ENCODE measurements around the gene FAM168A. TPM values are rescaled to one million over a fixed set of nuclear protein-coding genes. Genes with fewer than 3 reads are reported as not detected.

The FAM168A gene
- total and polyA plus RNA-seq, 2 of the 8 experiments (the other 6 are each of a cell fraction or from before 2014, with no cell fraction given): 17.1 to 21.6 TPM

DNA sequence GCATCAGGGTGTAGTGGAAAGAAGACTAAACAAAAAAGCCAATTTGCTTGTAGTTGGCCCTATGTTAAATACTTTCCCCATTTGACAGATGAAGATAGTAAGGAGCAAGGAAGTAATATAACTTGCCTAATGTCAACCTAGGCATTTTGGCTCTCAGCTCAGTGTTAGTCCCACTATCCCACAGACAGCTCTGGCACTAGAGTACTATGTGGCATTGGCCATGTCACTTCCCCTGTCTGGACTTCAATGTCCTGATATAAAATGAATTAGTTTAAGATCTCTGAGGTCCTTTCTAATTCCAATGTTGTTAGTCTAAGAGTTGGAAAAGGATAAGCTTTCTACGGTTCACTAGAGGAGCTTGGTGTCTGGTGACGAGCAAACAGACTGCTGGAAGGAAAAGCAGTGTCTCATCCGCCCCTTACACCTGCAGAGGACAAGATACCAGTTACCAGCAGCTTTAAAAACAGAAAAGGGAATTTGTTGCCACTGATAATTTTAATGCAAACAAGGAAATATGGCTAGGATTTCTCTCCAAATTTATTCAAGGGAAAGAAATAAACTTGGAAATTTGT lies 129.2 kb downstream of the FAM168A start:
- Histone ChIP-seq H4K8ac (ENCODE audit: extremely low read depth, insufficient read depth, low read length) (no peak overlapping the region), H3K18ac (ENCODE audit: extremely low read depth, low read length) (no peak overlapping the region), H3K56ac (replicated peaks; ENCODE audit: insufficient read length, low read depth, low read length) (no peak overlapping the region), H4K91ac (replicated peaks; ENCODE audit: insufficient read length, low read length) (no peak overlapping the region), H3K79me2 (ENCODE audit: control insufficient read depth in 1 of 2, insufficient read depth in 2 of 2, low read length in 2 of 2) (peaks cover 0 to 2% of the 10 kb centered on the region in 2 experiments; a peak in 1 of 4 replicates), H2BK120ac (replicated peaks; ENCODE audit: low read depth, low read length) (no peak overlapping the region), H3K4me3 (ENCODE audit: extremely low read depth in 1 of 4, insufficient read depth in 2 of 4, low read depth in 3 of 4, low read length in 4 of 4) (no peak overlapping the region), H3K23me2 (ENCODE audit: low read depth, low read length) (no peaks in the 10 kb centered on the region), H3K27ac (ENCODE audit: low read depth, low read length) (no peak overlapping the region), H3K9me3 (ENCODE audit: insufficient read depth in 2 of 2, low read depth in 1 of 2, low read length in 1 of 2) (no peaks in the 10 kb centered on the region), H3K14ac (ENCODE audit: insufficient read length) (no peak overlapping the region), H3K4ac (replicated peaks; ENCODE audit: insufficient read length, low read depth, low read length) (no peak overlapping the region), H2AK5ac (ENCODE audit: low read depth, low read length) (no peak overlapping the region), H3K4me1 (replicated peaks in 1 of 4; ENCODE audit: control insufficient read depth in 3 of 4, insufficient read depth in 4 of 4, low read length in 3 of 4) (no peaks in the 10 kb centered on the region), H4K5ac (ENCODE audit: insufficient read length, low read depth, low read length) (no peak overlapping the region), H2BK5ac (ENCODE audit: low read depth, low read length) (no peak overlapping the region), H3K36me3 (ENCODE audit: control insufficient read depth in 2 of 4, insufficient read depth in 4 of 4, low read length in 3 of 4) (peaks cover 0 to 2% (median 0%) of the 10 kb centered on the region in 4 experiments; a peak in 1 of 8 replicates), H2BK20ac (ENCODE audit: low read length) (no peak overlapping the region), H3K79me1 (ENCODE audit: low read depth, low read length) (no peaks in the 10 kb centered on the region; the same call in 1 of the 2 replicates), H3K9ac (replicated peaks in 1 of 4; ENCODE audit: extremely low read depth in 1 of 4, low read depth in 3 of 4, low read length in 3 of 4) (no peak overlapping the region), H2BK12ac (ENCODE audit: low read depth, low read length) (no peak overlapping the region), H2AFZ (ENCODE audit: low read length) (no peak overlapping the region), H3K4me2 (ENCODE audit: insufficient read depth in 1 of 2, low read depth in 2 of 2, low read length in 2 of 2) (no peak overlapping the region), H2BK15ac (ENCODE audit: low read length) (no peak overlapping the region), H4K20me1 (replicated peaks in 1 of 2; ENCODE audit: control insufficient read depth in 1 of 2, insufficient read depth in 2 of 2, low read length in 2 of 2) (peaks cover 0 to 2% of the 10 kb centered on the region in 2 experiments), H3K27me3 (replicated peaks in 1 of 4; ENCODE audit: control insufficient read depth in 3 of 4, extremely low read depth in 1 of 4, insufficient read depth in 3 of 4, low read length in 3 of 4) (no peaks in the 10 kb centered on the region), H3K23ac (ENCODE audit: insufficient read length) (no peak overlapping the region)
- DNase-seq (ENCODE audit: low read depth in 1 of 2, low spot score in 2 of 2): no peak
- no peak for FAIRE-seq
- ChIA-PET POLR2A (ENCODE audit: partially characterized antibody) (interaction anchor here (1.0 to 1.4 kb wide), 2 partner anchors 10 to 15 kb away, joined by 3 to 4 read pairs; no protein-coding TSS in a partner anchor), CTCF (ENCODE audit: partially characterized antibody) (interaction anchor here (0.8 to 6.3 kb wide), 7 partner anchors 11 to 192 kb away, joined by 3 to 41 read pairs (median 4); no protein-coding TSS in a partner anchor)
- WGBS, 2 experiments (ENCODE audit: extremely low coverage in 1 of 2, insufficient coverage in 1 of 2, insufficient read length in 1 of 2, insufficient replicate concordance in 2 of 2, low coverage in 1 of 2, low lambda C conversion rate in 2 of 2, missing lambda C conversion rate in 1 of 2): 92% methylated on average over 3 of the region's 3 CpGs; no CpG with 5 or more reads in 1 of the 2 experiments
- TF ChIP-seq, protein P1, sequence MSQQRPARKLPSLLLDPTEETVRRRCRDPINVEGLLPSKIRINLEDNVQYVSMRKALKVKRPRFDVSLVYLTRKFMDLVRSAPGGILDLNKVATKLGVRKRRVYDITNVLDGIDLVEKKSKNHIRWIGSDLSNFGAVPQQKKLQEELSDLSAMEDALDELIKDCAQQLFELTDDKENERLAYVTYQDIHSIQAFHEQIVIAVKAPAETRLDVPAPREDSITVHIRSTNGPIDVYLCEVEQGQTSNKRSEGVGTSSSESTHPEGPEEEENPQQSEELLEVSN (IDR thresholded peaks at IDR 0.05): no peak
- TF ChIP-seq POLR2A (IDR thresholded peaks at IDR 0.05; ENCODE audit: control extremely low read depth in 1 of 2, low read depth in 2 of 2, low read length in 2 of 2) (no peak), MAFK (IDR thresholded peaks at IDR 0.05; ENCODE audit: low read depth, low read length) (no peak), SUZ12 (IDR thresholded peaks at IDR 0.05; ENCODE audit: low read length) (no peak), GTF2F1 (IDR thresholded peaks at IDR 0.05; ENCODE audit: borderline replicate concordance, low read depth, low read length) (no peak), TAF7 (optimal IDR thresholded peaks at IDR 0.05; ENCODE audit: borderline replicate concordance, low read depth, low read length) (no peak), KDM4A (IDR thresholded peaks at IDR 0.05; ENCODE audit: low read depth, low read length, severe bottlenecking) (no peak), PHF8 (conservative IDR thresholded peaks at IDR 0.05; ENCODE audit: low read depth, low read length) (no peak), TEAD4 (IDR thresholded peaks at IDR 0.05; ENCODE audit: low read depth, low read length) (no peak), SIN3A (conservative IDR thresholded peaks at IDR 0.05 in 1 of 2, IDR thresholded peaks at IDR 0.05 in 1 of 2; ENCODE audit: low read depth in 1 of 2, low read length in 2 of 2) (no peak), GABPA (IDR thresholded peaks at IDR 0.05; ENCODE audit: borderline replicate concordance, insufficient read depth, low read length) (no peak), CREB1 (IDR thresholded peaks at IDR 0.05) (no peak), RBBP5 (IDR thresholded peaks at IDR 0.05; ENCODE audit: borderline replicate concordance, low read depth, low read length) (no peak)

Measured in H1 (cell line).